ENCODE measurements around the gene TRAF3IP3. TPM values are rescaled to one million over a fixed set of nuclear protein-coding genes. Genes with fewer than 3 reads are reported as not detected.

TRAF3IP3 gene
- polyA plus RNA-seq, 1 donor from 2014 or later = not detected

DNA sequence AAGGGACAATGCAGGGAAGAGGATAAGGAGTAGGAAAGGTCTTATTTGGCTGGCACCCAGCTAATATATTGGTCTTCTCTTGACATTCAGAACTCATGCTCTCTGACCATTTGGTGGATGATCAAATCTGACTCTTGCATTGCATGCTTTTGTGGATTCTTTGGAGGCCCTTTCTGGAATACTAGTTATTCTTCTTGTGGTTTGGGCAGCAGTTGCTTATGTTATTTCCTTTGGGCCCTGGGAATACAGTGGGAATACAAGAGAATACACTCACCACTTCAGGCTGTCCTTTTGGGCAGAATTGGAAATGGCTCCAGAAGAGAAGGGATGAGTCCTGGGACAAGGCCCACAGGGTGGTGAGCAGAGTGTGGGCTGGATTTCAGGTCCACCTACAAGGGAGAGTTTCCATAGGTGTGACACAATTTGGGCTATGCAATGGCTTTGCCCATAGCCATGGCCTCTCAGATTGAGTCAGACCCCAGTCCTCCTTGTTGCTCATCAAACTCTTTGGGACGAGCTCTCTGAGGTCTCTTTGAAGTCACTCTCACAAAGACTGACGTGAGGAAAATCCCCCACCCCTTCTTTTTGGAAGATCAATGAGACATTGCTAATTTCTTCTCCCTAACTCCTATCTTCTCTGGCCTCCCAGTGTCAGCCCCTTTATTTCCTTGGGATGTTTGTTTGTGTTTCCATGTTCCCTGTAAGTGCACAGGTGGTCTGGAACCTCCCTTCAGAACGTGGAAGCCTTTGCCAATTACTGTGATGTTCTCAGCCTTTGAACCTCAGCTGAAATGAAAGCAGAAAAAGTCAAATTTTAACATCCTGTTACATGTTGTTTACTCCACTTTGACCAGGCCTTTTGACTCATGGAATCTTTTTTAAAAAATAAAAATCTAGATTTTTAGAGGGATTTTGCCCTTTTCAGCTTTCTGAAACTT, 31.8 kb upstream of the TRAF3IP3 start:
- no peak overlapping the region for H3K9ac ChIP-seq (ENCODE audit: low read length)
- H4K20me1 ChIP-seq (ENCODE audit: insufficient read depth) = no peaks in the 10 kb centered on the region
- no peaks in the 10 kb centered on the region for H3K9me3 ChIP-seq (ENCODE audit: low read length)
- no peaks in the 10 kb centered on the region for H3K79me2 ChIP-seq (replicated peaks; ENCODE audit: insufficient read depth, low read length)
- TF ChIP-seq MXI1 (conservative IDR thresholded peaks at IDR 0.05; ENCODE audit: poor library complexity, severe bottlenecking) (no peak), SMC3 (conservative IDR thresholded peaks at IDR 0.05; ENCODE audit: poor library complexity) (no peak), EZH2 (IDR thresholded peaks at IDR 0.05; ENCODE audit: borderline replicate concordance, insufficient read depth, low read length, poor library complexity, severe bottlenecking) (no peak), TAF1 (IDR thresholded peaks at IDR 0.05; ENCODE audit: low read depth) (no peak), RAD21 (conservative IDR thresholded peaks at IDR 0.05) (no peak)
- TF ChIP-seq, protein P1, sequence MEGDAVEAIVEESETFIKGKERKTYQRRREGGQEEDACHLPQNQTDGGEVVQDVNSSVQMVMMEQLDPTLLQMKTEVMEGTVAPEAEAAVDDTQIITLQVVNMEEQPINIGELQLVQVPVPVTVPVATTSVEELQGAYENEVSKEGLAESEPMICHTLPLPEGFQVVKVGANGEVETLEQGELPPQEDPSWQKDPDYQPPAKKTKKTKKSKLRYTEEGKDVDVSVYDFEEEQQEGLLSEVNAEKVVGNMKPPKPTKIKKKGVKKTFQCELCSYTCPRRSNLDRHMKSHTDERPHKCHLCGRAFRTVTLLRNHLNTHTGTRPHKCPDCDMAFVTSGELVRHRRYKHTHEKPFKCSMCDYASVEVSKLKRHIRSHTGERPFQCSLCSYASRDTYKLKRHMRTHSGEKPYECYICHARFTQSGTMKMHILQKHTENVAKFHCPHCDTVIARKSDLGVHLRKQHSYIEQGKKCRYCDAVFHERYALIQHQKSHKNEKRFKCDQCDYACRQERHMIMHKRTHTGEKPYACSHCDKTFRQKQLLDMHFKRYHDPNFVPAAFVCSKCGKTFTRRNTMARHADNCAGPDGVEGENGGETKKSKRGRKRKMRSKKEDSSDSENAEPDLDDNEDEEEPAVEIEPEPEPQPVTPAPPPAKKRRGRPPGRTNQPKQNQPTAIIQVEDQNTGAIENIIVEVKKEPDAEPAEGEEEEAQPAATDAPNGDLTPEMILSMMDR (IDR thresholded peaks at IDR 0.05; ENCODE audit: poor library complexity, severe bottlenecking) = no peak
- no peak overlapping the region for H3K4me2 ChIP-seq (ENCODE audit: low read length)
- no peak overlapping the region for H3K27ac ChIP-seq (ENCODE audit: low read length)
- H3F3A ChIP-seq (ENCODE audit: insufficient read depth, low read length, poor library complexity, severe bottlenecking) = no peaks in the 10 kb centered on the region
- H2AFZ ChIP-seq (ENCODE audit: low read depth, low read length) = no peak overlapping the region
- no peaks in the 10 kb centered on the region for H3K36me3 ChIP-seq (ENCODE audit: insufficient read depth, low read length)
- H3K9me2 ChIP-seq (ENCODE audit: insufficient read depth, low read length) = no peaks in the 10 kb centered on the region
- H3K27me3 ChIP-seq (ENCODE audit: insufficient read depth, low read depth, low read length) = no peaks in the 10 kb centered on the region
- H3K4me3 ChIP-seq (ENCODE audit: low read length) = no peak overlapping the region

GRCh38 chr1:209727286-209727685, 28.6 kb upstream of the TRAF3IP3 start:
- H3K4me2 ChIP-seq (ENCODE audit: low read length) = no peak overlapping the region
- TF ChIP-seq SMC3 (conservative IDR thresholded peaks at IDR 0.05; ENCODE audit: poor library complexity) = no peak
- no peak for TF ChIP-seq REST (IDR thresholded peaks at IDR 0.05; ENCODE audit: borderline replicate concordance)
- no peak for TF ChIP-seq POLR2AphosphoS5 (IDR thresholded peaks at IDR 0.05)
- no peak for TF ChIP-seq EP300 (conservative IDR thresholded peaks at IDR 0.05; ENCODE audit: poor library complexity, severe bottlenecking)
- no peak for TF ChIP-seq EZH2 (IDR thresholded peaks at IDR 0.05; ENCODE audit: borderline replicate concordance, insufficient read depth, low read length, poor library complexity, severe bottlenecking)
- TF ChIP-seq, protein P1 (IDR thresholded peaks at IDR 0.05; ENCODE audit: poor library complexity, severe bottlenecking) = no peak
- no peak for TF ChIP-seq RAD21 (conservative IDR thresholded peaks at IDR 0.05)
- no peak for TF ChIP-seq TAF1 (IDR thresholded peaks at IDR 0.05; ENCODE audit: low read depth)
- no peak for TF ChIP-seq MXI1 (conservative IDR thresholded peaks at IDR 0.05; ENCODE audit: poor library complexity, severe bottlenecking)
- no peaks in the 10 kb centered on the region for H3K9me2 ChIP-seq (ENCODE audit: insufficient read depth, low read length)
- no peak overlapping the region for H3K4me3 ChIP-seq (ENCODE audit: low read length)
- no peak overlapping the region for H3K27ac ChIP-seq (ENCODE audit: low read length)
- no peak overlapping the region for H3K9ac ChIP-seq (ENCODE audit: low read length)
- no peaks in the 10 kb centered on the region for H3F3A ChIP-seq (ENCODE audit: insufficient read depth, low read length, poor library complexity, severe bottlenecking)
- H4K20me1 ChIP-seq (ENCODE audit: insufficient read depth) = no peaks in the 10 kb centered on the region
- no peaks in the 10 kb centered on the region for H3K36me3 ChIP-seq (ENCODE audit: insufficient read depth, low read length)
- H3K27me3 ChIP-seq (ENCODE audit: insufficient read depth, low read depth, low read length) = no peaks in the 10 kb centered on the region
- no peaks in the 10 kb centered on the region for H3K79me2 ChIP-seq (replicated peaks; ENCODE audit: insufficient read depth, low read length)
- H2AFZ ChIP-seq (ENCODE audit: low read depth, low read length) = no peak overlapping the region
- H3K9me3 ChIP-seq (ENCODE audit: low read length) = no peaks in the 10 kb centered on the region

All from neural cell (in vitro differentiated cells).